Liver (tissue), 3 donors: ENCODE data around the gene COL1A2.

Source experiments
- CTCF ChIP-seq: fragments of 150-350 bp; IDR thresholded peaks from 2 replicates; pipeline ENCODE4 v1.5.1; 2017; ENCODE audit warnings: improper control_type of control experiment, low read depth, low read length; ENCODE audit not compliant: missing input control
- GABPA ChIP-seq, 2 donors: IDR thresholded peaks in 1 of 2; conservative IDR thresholded peaks in 1 of 2; 2 replicates each; pipeline ENCODE4 v1.6.1; 2016; ENCODE audit warnings: antibody characterized with exemption in 2 of 2, mild to moderate bottlenecking in 1 of 2, moderate library complexity in 1 of 2
- JUND ChIP-seq, 2 donors: IDR thresholded peaks; 2 replicates each; pipeline ENCODE4 v1.6.1; 2016; ENCODE audit warnings: antibody characterized with exemption in 2 of 2
- REST ChIP-seq: IDR thresholded peaks from 2 replicates; pipeline ENCODE4 v1.6.1; 2016; ENCODE audit warnings: antibody characterized with exemption, mild to moderate bottlenecking
- TAF1 ChIP-seq: conservative IDR thresholded peaks from 2 replicates; pipeline ENCODE4 v1.6.1; 2016; ENCODE audit warnings: antibody characterized with exemption, mild to moderate bottlenecking
- YY1 ChIP-seq: IDR thresholded peaks from 2 replicates; pipeline ENCODE4 v1.6.1; 2016; ENCODE audit warnings: antibody characterized with exemption, mild to moderate bottlenecking
- donor health status: healthy.
- donor health status: healthy.

GRCh38 chr7:94388540-94388939 lies 6.2 kb upstream of the COL1A2 start:
- no peak for TF ChIP-seq CTCF
- TF ChIP-seq JUND (IDR thresholded peaks at IDR 0.05): no peak
- no peak for TF ChIP-seq TAF1
- TF ChIP-seq REST: no peak
- no peak for TF ChIP-seq GABPA (IDR thresholded peaks at IDR 0.05 in 1 of 2, conservative IDR thresholded peaks at IDR 0.05 in 1 of 2)
- no peak for TF ChIP-seq YY1
